Limb (tissue), 2 donors: ENCODE results near the gene DCANP1.

ENCODE experiments used
- DNase-seq, 2 donors: peaks; one replicate each; pipeline ENCODE4 v3.0.0-alpha.2; 2016; ENCODE audit errors: extremely low spot score in 2 of 2

The DCANP1 gene

GRCh38 chr5:135457424-135458071, 10.4 kb upstream of the DCANP1 start:
- peak in 1 of 2 donors; percentile 76 for DNase-seq

- DNase-seq: peak in 1 of 2 donors; percentile 21
Measured at GRCh38 chr5:135456238-135457099, 9.3 kb upstream of the DCANP1 start.

DNA sequence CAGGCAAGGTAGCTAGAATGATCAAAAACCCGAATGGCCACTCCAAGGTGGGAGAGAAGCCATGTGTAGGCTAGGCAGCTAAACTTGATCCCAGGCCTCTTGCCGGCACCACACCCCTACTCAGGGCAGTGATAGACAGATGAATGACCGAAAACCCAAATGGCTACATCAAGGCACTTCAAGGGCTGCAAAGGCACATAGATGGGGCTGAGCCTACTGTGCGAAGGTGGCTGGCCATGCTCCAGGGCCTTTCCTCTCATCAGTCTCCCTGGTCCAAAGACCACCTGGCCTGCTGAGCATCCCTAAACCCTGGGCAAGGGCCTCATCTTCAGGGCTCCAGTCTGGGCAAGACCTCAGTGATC, 8.7 kb upstream of the DCANP1 start:
- DNase-seq: no peak

DNA sequence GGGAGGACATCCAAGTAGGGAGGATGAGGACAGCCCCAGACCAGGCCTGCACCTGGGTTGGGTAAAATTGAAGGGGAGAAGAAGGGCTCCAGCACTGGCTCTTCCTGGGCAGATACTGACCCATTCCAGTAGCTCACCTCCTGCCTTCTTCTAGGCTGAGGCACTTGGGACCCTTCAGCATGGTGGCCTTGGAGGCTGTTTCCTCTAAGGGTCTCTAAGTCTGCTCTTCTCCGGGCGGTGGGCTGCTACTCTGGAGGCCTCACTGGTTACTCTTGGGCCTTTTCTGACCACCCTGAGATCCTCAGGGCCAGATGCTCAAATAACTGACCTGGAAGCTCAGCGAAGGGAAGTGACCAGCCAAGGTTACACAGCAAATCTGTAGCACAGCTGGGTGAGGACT, 7.8 kb upstream of the DCANP1 start:
- DNase-seq: no peak

GRCh38 chr5:135453613-135454012, 6.5 kb upstream of the DCANP1 start:
- DNase-seq: no peak

DNA sequence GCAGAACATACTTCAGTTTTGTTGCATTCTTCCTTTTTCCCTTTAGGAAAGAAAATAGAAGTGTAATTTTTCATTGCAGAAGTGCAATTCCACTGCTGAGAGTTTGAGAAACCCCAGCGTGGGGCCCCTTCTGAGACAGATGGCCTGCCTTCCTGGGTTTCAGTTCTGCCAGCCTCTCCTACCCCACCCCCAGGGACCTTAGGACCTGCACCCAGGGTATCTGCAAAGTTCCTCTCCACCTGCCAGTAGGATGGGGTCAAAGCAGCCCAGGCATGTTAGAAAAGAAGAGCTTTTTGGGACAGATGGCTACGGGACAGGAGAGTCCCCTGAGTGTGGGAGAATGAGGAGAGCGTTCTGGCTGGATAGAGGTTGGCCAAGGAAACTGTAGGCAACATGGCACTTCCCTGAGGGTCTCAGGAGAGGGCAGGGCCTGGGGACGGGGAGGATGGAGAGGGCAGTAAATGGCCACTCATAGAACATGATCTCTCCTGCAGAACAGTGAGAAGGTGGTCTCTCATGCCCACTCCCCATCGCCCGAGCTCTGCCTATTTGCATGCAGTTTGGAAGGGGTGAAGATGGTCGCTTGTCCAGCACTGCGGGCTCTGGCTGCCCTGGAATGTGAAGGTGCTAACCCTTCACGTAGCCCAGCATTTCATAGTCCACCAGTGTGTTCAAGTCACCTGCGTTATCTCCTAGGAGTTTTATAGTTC, 5.3 kb upstream of the DCANP1 start, which contains the start of gene TIFAB:
Gene TIFAB (minus strand): TSS at position 31 of the 710 bp plus-strand sequence. CDS start 2,412 bp downstream, outside the sequence.
- DNase-seq: no peak

GRCh38 chr5:135451581-135452320, 4.6 kb upstream of the DCANP1 start:
- DNase-seq: no peak

GRCh38 chr5:135450952-135451351, 3.8 kb upstream of the DCANP1 start:
- DNase-seq: no peak

DNA sequence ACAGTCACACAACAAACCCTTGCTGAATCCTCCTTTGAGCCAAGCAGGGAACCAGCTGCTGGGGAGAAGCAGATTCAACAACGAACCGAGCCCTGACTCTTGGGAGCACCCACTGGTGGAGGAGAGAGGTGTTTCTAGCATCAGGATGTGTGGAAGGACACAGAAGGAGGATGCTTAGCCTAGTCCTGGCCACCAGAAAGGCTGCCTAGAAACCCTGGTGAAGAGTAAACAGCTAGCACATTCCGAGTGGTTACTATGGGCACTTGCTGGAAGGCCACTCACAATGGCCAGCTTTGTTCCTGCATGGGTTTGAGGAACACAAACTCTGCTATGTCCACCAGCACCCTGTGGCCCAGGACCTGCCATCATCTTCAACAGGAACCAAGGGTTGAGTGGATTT, 3.2 kb upstream of the DCANP1 start:
- peak in 1 of 2 donors; percentile 23 for DNase-seq

GRCh38 chr5:135449644-135450043, 2.5 kb upstream of the DCANP1 start:
- no peak for DNase-seq

DNA sequence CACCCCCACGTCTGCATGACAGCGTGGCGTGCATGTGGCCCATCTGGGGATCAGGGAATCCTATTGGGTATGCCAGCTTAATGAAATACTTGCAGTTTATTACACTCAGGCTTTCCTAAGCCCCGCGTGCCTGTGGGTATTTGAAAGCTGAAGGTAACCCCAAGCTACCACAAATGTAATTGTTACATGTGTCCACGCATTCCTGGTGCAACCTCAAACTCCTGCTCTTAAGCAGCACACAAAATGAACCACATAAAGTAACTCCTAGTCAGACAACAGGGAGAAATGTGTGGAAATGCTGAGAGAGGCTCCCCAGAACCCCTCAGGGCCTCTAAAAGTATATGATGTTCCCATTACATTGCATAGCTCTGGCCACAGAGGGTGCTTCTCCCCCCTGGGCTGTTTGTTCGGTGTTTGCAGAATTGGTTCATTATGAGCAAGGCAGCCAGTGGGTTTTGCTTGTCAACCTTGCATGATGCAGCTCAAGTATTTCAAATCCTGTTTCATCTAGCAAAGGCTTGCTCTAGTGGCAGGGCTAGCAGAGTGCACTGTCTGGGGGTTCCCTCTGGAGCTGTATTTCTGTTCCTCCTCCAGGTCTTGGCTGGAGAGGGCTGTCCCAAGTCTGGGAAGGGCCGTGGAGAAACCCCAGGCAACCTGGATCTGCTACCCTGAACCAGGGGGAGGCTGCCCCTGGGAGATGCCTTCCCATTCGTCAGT, 1.8 kb upstream of the DCANP1 start:
- no peak for DNase-seq

DNA sequence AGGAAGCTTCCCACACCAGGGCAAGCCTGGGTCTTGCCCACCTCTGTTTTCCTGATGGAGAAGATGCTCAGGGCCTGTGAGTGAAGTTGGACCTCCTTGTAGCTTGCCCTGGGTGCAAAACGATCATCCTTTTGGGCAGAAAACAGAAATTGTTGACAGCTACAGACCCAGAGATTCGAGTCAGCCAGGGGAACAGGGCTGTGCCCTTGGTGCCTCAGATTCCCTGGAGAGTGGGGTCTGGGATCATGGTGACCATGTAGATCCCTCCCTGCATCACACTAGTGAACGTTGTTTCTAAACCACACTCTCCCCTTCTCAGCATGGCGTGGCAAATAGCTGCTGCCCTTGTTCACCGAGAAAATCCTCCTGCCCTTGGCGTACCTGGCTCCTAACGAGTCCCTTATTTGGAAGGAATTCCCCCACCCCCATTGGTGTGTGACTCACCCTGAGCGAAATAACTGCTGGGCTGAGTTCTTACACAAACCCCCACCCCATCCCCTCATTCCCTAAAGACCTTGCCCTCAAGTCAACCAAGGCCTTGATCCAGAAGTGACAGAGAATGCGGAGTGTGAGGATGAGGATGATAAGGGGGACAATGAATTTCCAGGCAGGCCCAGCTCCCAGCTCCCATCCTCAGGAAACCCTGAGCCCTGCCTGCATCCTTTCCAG, 1.1 kb upstream of the DCANP1 start:
- no peak for DNase-seq

DNA sequence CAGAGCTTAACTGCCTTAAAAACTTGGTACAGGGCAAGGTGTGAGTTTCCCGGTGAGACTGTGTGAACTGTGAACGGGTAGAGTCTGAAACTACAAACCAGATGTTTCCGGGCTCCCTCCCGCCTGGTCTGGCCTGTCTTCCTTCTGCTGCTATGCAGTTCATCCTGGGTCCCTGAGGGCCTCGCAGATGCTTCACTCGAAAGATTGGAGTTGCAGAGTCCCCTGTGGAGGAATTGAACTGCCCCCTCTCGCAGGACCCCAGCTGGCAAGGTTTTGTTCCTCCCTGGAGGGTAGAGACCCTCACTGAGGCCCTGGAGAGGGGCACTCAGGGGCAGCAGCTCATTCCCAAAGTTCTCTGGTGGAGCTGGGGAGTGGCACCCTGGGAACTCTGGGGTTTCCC, 533 bp downstream of the DCANP1 start:
- peak in 1 of 2 donors; percentile 39 for DNase-seq

- peak in 1 of 2 donors; percentile 26 for DNase-seq
Measured at GRCh38 chr5:135446206-135446605, 942 bp downstream of the DCANP1 start.

DNA sequence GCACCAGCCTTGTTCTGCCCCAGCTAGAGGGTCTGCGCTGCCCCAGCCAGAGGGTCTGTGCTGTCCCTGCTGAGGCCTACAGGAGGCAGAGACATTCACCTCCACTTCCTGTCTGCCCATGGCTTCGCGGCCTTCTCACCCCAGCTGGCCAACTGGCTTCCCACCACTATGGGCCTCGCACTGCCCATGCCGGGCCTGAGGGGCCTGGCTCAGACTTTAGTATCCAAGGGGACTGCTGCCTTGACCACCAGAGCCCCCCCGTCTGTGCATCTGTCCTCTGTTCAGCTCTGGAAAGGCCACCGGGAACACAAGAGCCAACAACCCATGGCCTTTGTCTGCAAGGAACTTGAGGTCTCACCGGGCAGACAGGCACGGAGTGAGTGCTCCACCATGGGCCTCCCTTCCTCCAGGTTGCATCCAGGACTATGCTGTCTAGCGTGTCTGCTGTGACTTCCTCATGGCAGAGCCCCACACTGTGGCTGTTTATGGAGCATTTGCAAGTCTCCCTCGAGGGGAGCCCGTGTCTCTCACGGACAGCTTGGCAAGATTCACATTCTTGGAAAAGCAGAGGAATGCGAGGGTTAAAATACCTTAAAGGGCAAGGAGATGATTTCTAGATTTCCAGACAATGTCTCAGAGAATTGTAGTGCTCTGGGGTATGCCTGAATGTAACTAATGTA, 1.7 kb downstream of the DCANP1 start:
- peak in 1 of 2 donors; percentile 27 for DNase-seq

DNA sequence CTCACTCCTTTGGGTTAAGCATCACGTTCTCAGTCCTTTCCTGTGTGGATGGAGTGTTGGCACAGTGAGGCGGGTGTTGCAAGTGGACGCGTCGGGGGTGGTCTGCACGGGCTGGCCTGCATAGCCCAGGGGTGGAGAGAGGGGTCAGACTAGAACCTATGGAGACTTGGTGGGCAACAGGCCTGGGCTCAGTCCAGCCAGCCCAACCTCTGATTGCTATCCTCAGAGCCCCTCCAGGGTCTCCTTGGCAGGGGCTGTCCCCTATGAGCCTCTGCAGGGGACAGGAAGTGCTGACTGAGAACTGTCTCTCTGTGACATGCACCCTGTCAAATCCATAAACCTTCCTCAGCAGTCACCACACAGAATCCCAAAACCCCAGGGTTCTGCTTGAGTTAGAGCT, 2.3 kb downstream of the DCANP1 start:
- DNase-seq: peak in 1 of 2 donors; percentile 23

- DNase-seq: peak in 1 of 2 donors; percentile 33
Measured at GRCh38 chr5:135444360-135444759, 2.8 kb downstream of the DCANP1 start.

GRCh38 chr5:135443161-135443960, 3.8 kb downstream of the DCANP1 start:
- DNase-seq: peak in 1 of 2 donors; percentile 72
